OCI-M1 (cell line): ENCODE results near the gene NOL4L.

Experiments used
- DNase-seq: peaks from one replicate; lab custom pipeline; 2025; lab: John Stamatoyannopoulos, UW

Gene NOL4L

DNA sequence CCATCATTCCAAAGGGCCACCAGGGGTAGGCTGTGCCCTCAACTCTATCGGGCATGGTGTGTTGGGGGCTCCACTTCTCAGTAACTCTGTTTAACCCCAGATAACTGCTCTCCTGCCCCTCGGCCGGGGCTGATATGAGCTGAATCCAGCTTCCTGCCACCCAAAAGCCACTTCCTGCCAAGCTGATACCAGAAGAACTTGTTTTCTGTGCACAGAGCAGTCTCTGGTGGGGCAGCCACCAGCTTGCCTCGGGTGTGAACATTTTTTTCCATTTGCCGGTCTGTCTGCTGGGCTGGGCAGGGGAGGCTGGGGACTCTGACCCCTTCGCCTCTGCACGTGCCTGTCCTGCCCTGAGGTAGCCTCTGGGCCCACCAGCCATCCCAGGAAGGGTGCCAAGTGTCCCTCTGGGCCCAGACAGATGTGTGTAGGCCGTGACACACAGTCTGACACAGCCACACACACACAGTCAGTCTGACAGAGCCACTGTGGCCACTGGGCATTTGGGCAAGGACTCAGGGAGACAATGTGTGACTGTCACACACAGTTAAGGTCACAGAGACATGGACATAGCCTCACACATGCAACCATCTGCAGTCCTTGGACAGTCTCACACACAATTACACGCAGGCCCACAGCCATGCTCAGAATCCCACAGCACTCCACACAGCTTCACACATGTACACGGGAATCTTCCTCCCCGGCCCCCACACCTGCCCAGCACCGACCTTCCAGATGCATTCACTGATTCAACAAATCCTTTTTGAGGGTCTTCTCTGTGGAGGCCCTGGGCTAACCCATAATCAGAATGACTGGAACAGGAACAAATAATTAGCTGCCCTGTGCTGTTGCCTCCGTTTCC, 45.1 kb downstream of the NOL4L start:
- peak; percentile 79 for DNase-seq

DNA sequence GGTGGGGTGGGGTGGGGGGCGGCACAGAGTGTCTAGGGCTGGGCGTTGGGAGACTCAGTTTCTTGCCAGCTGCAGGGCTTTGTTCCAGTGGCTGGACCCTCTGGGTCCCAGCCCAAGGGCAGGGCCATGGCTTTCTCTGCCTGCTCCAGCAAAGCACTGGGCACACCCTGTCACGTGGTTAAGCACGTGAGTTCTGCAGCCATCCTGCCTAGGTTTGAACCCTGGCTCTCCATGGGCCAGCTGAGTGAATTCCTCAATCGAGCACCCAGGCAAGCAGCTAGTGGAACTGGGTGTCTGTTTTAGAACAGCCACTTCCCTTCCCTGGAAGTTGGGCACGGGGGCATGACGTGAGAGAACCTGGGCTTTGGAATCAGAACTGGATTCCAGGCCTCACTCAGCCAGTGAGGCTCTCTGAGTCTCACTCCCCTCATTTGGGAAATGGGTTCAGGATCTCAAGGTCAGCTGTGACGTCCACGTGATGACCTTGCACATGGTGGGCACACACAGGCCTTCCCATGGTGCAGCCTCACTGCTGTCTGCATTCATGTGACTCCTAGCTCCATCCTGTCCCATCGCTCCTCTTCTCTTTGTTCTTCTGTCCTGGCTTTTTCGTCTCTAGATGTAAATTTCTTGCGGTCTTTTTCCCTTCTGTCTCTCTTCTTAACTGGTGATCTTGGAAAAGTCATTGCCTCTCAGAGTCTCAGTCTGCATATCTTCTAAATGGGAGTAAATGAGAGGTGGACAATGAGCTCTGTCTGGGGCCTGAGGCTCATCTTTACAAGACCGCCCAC, 45.9 kb downstream of the NOL4L start:
- peak; percentile 82 for DNase-seq

DNA sequence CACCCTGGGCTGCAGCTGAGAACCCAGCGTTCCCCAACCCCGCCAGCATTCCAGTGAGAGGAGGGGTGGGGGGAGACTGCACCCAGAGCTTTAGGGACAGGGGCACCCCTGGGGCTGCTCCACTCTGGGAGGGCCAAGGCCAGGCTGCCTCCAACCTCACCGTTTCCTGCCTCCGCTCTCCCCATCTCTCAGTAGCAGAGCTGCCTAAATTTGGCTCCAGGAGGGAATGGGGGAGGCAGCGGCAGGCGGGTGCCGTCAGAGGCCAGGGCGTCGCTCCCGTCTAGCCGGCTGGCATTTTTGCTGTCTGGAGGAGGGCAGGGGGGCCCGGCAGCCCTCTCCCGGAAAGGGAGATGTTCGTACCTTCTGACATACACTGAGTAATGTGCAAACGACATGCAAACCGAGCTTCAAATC, 46.6 kb downstream of the NOL4L start:
- DNase-seq, result peak; percentile 57

DNA sequence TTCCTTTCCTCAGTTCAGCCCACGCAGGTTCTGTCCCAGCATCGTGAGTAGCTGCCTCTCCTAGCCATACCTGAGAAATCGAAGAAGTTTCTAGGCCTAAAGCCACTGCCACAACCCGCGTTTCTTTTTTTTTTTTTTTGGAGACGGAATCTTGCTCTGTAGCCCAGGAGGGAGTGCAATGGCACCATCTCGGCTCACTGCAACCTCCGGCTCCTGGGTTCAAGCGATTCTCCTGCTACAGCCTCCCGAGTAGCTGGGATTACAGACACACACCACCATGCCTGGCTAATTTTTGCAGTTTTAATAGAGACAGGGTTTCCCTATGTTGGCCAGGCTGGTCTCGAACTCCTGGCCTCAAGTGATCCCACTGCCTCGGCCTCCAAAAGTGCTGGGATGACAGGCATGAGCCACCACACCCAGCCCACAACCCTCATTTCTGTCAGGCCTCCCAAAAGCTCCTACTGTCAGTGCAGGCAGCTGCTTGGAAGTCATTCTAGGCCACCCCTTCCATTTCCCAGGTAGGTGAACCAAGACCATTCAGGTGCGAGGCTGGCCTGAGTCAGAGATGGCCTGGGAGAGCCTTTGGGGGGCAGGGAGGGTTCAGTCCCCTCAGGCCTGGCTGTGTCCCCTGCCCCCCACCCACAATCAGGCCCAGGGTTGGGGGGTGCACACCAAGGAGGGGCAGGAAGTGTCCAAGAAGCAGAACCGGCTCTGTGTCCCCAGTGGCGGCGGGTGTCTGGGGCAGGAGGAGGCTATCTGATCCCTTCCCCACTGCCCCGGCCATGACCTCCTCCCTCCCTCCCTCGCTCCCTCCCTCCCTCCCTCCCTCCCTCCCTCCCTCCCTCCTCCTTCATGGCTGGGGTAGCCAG, 47.2 kb downstream of the NOL4L start:
- DNase-seq, result peak; percentile 81

DNA sequence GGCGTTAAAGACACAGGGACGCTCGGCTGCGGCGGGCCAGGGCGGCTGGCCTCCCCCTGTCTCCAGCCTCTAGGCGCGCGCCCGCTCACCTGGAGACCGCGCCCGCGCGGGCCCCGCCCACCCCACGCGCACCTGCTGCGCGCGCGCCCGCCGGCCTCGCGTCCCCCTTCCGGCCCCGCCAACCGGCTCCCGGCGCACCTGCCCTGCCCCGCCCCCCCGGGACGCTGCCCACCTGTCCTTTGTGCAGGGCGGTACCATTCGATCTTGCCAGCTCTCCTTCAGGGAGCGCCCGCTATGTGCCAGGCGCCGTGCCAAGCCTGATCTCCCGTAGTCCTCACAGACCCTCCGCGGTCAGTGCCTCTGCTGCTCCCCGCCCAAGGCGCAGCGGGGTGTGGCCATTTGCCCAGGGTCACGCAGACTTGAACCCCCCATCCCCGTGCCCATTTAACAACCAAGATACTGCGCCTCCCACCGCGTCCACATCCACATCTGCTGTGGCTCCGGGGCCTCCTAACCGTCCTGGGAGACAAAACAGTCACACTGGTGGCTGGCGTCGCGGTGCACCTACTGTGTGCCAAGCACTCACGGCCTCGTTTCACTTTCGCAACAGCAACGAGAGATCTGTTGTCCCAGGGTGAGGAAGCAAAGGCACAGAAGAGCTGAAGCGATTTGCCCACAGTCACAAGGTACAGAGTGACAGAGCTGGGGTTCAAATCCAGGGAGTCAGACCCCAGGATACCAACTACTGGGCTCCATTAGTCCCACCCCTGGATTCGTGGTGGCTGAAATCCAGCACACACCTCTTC, 48.1 kb downstream of the NOL4L start:
- DNase-seq, result peak; percentile 65

DNA sequence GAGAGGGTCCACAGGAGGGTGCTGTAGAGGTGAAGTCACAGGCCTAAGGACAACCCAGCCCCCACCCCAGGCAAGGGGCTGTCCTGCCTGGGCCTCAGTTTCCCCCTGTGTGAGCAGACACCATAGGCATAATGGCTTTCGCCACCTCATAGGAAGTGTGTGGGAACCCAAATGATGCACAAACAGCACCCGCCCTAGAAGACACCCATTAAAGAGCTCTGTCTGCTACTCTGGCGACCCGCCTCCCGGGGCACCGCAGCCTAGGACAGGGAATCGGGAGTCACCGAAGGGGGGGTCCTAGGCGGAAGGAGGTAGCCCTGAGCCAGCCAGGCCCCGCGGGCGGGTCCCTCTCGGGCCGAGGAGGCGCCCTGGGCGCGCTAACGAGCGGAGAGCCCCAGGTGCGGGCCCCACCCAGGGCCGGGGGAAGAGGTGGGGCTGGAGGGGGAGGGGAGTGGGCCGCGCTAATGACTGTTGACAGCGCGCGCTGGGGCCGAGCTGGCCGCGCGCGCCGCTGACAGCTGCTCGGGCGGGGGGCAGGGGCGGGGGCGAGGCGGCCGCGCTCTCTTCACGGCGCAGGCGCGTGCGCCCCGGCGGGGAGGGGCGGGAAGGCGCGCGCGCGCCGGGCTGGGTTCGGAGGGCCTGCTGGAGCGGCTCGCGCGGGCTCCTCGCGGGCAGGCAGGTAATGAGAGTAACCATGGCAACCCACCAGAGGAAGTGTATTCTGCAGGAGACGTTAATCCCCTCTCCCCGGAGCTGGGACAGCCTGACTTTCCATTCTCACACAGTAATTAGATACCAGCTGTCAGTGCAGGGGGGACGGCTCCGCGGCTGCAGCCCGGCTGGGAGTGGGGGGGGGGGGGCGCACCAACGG, 48.9 kb downstream of the NOL4L start:
- DNase-seq, result peak; percentile 74

DNA sequence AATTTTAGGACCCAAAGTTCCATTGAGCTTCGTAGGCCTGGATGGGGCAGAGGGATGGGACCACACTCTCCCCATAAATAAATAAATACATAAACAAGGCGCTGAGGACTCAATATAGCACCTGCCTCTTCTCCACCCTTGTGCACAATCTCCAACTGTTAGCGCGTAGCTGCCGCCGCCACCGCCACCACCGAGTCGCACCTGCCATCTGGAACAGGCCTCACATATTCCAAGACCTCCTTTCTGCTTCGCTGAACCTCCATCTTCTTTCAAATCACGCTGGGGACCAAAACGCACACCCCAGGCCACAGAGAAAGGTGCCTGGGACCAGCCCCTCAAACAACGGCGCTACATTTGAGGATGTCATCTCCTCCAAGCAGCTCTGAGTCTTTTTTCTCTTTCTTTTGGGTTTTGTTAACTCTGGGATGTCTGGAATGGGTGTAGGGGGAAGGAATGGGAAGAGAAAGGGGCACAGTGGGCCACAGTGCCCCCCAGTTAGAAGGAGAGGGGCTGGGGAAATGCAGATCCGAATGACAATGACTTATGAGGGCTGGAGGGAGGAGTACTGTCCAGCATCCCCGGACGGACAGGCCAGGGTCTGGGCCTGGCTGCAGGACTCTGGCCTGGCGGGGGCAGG, 49.7 kb downstream of the NOL4L start:
- no peak for DNase-seq

DNA sequence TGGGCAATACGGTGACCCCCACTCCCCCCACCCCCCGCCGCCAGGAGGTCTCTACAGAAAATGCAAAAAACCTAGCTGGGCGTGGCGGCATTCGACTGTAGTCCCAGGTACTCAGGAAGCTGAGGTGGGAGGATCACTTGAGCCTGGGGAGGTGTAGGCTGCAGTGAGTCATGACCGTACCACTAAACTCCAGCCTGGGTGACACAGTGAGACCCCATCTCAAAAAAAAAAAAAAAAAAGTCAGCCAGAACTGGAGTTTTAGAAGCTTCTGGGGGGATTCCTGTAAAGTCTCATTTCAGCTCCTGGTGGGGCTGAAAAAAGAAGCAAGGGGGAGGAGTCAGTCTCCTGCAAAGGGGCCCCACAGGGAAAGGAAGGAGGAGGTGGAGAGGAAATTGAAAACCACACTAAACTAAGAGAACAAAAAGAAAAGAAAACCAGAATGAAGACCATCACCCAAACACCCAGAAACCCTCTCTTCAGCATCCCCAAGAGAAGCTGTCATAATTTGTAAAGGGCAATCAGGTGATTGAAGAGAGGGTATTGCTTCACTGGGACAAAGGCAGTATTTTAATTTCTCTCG, 50.4 kb downstream of the NOL4L start:
- DNase-seq, result no peak

DNA sequence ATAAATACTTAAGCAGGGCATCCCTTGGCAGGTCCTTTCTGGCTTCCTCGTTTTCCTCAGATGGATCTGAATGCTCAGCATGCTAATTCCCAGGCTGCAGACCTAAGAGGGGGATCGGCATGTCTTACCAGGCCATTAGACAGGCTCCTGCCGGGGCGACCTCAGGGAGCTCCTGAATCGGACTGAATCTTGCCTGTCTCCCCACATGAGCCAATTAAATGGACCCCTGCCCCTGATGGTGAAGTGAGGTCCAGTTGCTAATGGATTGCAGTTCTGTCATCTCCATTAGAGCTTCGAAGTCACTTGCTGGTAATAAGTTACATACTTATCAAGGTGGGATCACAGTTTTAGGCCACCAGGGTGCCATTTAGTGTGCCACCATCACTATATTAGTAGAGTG, 51.4 kb downstream of the NOL4L start:
- DNase-seq, result no peak

DNA sequence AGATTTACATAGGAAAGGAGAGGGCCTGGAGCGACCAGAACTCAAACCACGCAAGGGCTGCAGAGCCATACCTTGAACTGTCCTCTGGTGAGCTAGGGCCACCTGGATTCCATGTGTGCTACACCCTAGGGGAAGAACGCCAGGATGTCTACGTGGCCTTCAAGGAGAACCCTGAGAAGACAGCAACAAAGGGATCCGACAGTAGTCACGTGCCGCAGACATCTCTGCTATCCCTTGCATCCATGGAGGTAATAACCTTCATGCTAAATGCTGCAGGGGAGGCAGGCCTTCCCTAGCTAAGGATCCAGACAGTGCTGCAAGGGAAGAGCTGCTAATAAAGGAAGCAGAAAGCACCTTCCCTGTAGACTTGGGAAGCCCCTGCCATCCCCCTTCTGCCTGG, 52.9 kb downstream of the NOL4L start:
- no peak for DNase-seq

DNA sequence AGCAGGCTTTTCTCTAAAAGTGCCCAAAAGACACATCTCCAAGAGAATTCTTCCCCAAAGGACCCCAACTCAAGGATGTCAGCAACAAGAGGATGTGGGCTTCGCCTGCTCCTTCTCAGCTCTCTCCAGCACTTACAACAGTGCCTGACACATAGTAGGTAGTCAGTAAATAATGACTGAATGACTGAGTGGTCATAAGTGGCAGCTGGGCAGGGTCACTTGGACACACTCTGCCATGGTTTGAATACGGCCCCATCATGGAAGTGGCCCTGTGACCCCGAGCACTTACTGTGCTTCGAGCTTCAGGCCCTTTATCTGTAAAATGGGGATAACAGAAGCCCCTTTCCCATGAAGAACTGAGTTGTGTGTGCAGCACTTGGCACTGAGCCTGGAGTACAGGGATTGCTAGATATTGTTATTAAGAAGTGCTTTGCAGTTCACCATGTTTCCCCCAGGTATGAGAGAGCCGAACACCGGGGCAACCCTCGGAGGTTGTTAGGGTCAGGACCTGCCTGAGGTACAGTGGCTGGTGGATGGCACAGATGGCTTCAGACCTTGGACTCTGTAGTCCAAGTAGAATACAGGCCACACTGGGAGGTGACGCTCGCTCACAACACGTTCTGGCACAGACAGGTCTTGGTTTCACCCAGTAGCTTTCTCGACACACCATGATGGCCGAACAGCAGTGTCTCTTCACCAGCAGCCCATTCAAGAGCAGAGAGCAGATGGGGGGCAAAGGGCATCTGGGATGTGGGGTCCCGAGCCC, 56.0 kb downstream of the NOL4L start:
- no peak for DNase-seq

DNA sequence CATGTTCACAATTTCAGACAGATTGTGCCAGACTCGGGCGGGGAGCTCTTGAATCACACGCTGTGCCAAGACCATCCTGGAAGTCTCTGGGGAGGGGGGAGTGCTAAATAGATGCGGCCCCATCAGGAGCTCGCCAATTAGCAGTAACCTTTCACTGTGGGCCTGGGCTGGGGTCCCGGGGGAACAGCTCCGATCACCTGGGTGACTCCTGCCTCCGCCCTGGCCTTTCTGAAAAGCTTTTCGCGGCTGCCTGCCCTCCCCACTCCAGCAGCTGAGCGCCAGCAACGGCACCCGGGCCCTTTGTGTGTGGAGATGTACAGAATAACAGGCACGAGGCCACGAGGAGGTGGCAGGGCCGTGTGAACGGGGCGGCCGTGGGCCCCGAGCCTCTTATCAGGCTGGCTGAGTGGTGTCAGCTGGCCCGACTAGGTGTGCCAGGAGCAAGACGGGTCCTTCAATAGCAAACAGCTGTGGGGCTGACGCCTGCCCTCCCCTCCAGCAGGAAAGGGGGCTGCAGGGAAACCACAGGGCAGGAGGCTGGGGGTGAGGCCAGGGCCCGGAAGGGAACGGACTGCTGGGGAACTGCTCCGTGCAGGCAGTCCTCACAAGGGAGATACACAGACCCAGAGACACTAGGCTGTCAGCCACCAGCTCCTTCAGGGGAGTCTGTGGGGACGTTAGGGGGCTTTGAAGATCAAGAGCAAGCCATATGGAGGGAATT, 56.8 kb downstream of the NOL4L start:
- no peak for DNase-seq

DNA sequence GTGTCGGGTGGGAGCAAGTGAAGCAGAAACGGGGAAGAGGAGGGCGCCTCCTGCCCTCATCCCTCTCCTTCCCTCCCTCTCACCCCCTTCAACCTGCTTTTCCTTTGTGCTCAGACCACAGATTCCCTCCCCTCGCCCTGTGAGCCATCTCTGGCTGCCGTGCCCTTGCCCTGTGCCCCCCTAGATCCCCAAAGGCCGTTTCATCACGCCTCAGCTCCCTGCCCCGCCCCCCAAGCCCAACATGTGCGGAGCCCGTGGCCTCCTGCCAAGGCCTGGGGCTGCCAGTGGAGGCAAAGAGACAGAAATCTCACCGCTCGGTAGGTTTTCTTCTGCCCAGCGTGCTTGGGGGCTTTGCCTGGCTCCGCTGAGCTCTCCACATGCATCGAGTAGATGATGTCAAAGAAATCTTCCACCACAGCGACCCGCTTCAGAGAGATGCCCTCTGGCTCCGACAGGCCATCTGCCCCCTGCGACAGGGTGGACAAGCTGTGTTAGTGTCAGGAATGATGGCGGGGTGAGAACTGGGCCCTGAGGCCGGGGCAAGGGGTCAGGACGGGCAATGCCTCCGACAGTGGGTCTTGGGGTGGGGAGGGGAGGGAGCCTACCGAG, 57.6 kb downstream of the NOL4L start:
- no peak for DNase-seq

DNA sequence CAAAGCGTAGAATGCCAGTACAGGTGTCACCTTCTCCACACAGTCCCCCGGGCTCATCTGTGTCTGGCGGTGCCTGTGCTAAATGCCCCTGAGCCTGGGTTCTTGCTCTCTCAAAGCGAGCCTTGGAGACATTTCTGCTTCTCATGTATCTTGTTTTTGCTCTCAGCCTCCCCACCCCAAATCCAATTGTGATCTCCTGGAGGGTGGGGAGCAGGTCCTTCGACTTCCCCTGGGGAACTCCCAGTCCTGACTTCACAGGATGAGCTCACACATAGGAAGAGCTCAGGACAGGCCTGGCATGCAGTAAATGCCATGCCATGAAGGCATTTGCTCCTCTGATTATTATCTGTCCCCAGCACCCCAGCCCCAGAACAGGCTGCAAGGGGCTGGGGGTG, 58.1 kb downstream of the NOL4L start:
- DNase-seq, result no peak

DNA sequence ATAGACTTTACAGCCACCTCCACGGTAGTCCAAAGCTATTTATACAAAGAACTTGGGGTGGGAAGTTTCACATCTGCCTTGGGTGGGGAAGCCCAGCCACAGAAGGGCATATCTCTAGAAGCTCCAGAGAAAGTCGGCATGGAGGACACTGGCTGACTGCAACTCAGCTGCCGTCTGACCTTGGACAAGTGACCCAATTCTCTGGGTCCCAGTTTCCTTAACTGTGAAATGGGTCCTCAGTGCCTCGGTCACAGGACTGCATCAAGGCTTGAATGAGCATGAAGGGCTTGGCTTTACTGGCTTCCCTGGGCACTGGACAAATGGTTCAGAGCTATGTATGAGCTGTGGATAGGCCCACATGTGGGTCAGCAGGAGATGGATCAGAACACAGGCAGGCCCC, 58.6 kb downstream of the NOL4L start:
- no peak for DNase-seq

DNA sequence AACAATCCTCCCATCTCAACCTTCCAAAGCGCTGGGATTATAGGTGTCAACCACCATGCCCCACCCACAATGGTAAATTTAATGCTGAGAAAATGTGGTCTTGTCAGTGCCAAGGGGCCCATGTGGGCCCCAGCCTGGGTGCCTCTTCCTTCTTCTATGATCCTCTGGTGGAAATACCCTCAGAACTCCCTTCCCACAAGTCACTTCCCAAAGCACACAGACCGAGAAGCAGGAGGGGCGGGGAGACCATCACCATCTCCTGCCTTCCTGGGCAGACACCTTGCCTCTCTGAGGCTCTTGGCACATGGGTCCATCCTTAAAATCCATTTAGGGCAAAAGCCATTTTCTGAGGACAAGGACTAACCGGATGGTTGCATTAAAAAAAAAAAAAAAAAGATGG, 59.0 kb downstream of the NOL4L start:
- no peak for DNase-seq

DNA sequence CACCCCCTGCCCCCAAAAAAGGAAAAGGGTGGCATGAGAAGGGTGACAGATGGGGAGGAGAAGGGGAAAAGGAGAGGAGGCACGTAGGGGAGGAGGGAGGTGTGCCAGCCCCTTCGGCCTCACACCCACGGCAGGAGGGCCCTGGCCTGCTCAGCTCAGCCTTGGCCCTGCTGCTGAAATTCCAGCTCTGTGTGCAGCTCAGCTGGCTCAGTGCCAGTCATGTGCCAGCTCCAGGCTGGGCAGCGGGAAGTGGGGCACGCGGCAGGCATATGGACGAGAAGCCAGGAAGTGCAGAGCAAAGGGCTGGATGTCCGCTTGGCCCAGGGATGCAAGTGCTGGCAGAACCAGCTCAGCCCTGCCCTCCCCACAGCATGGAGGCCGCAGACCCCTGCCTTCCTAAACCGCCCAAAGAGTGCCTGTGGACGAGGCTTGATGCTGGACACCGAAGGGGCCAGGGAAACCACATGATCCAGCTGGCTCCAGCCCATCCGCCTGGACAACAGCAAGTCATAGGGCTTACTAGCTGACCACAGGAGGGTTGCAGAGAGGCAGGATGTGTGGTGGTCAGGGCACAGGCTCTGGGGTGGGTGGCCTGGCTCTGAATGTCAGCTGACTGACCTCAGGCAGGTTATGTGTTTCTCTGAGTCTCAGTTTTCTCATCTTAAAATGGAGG, 60.2 kb downstream of the NOL4L start:
- DNase-seq, result no peak
